H1 (cell line): ENCODE data around the gene NFIX.

Experiments used
- EZH2 ChIP-seq: fragments of 200-600 bp; sonication (generic); IDR thresholded peaks from 2 replicates; pipeline ENCODE4 v1.7.1; 2012; ENCODE audit warnings: low read depth, mild to moderate bottlenecking, moderate library complexity, low read length, inconsistent platforms; ENCODE audit not compliant: severe bottlenecking
- HDAC2 ChIP-seq, 2 experiments: fragments of 300-600 bp in 1 of 2; sonication (generic) in 1 of 2; IDR thresholded peaks; 2 replicates each; pipeline ENCODE4 v1.6.1; 2011 to 2012; ENCODE audit warnings: low read depth in 2 of 2, low read length in 2 of 2, mild to moderate bottlenecking in 2 of 2, moderate library complexity in 2 of 2, borderline replicate concordance in 1 of 2, inconsistent platforms in 1 of 2
- POLR2A ChIP-seq, 2 experiments: IDR thresholded peaks; 1 replicate in 1 of 2; 2 replicates in 1 of 2; pipeline ENCODE4 v1.6.1; 2011; ENCODE audit warnings: low read depth in 2 of 2, low read length in 2 of 2, mild to moderate bottlenecking in 2 of 2; ENCODE audit errors: control extremely low read depth in 1 of 2
- SIRT6 ChIP-seq: IDR thresholded peaks from one replicate; pipeline ENCODE4 v1.7.1; 2012; ENCODE audit warnings: low read length, inconsistent platforms

DNA sequence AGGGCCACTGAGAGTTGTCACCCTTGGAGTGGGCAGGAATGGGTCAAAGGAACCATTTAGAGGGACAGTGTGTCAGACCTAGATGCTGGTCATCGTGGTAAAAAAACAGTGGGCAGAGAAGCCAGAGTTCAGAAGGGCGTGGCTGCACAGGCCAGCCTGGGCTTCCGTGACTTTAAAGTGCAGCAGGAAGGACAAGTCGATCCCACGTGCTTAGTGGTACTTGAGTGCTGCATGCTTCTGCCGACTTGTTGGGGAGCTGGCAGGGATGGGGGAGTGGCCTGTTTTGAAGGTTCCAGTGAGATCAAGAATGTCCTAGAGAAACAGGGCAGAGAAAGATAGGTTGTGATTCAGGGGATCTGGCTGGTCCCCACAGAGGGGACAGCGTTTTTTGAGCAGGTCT is 90.4 kb downstream of the NFIX start:
- TF ChIP-seq HDAC2 (IDR thresholded peaks at IDR 0.05; ENCODE audit: borderline replicate concordance in 1 of 2, low read depth in 2 of 2, low read length in 2 of 2) = no peak
- TF ChIP-seq SIRT6 = no peak
- no peak for TF ChIP-seq EZH2
- no peak for TF ChIP-seq POLR2A (IDR thresholded peaks at IDR 0.05; ENCODE audit: control extremely low read depth in 1 of 2, low read depth in 2 of 2, low read length in 2 of 2)
